GM23248 (cell line): ENCODE data around the gene CEMIP2.

Source experiments
- EZH2 ChIP-seq: fragments of 200-600 bp; sonication (generic); IDR thresholded peaks from 2 replicates; pipeline ENCODE4 v1.6.1; 2018; ENCODE audit warnings: antibody characterized with exemption, mild to moderate bottlenecking; ENCODE audit not compliant: insufficient read depth, poor library complexity, severe bottlenecking
- EZH2phosphoT487 ChIP-seq: fragments of 200-600 bp; sonication (generic); IDR thresholded peaks from 2 replicates; pipeline ENCODE4 v1.6.1; 2018; ENCODE audit warnings: antibody characterized with exemption, moderate library complexity, mild to moderate bottlenecking, low read depth; ENCODE audit not compliant: insufficient read depth

DNA sequence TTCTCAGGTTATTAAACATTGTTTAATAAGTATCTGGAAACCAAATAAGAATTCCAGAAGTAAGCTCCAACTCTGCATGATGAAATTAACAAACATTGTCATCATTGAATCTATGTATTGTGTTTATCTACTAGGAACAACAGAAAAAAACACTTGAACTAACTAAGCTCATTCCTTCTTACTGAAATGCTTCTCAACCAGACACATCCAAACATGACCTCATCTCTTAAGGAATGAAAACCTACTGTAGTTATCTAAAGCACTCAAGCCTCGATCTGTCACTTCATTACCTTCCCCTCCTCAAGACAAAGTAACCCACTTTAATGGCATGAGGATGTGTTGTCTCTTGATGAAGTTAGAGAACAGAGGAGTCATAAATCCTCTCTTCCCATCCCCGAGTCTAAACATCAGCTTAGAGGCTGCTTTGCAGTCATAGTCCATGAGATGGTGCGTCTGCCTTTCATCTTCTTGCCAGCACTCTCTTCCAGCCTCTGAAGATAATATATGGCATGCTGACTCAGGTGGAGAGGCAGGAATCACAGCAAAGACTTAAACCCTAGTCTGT is 86.5 kb downstream of the CEMIP2 start:
- TF ChIP-seq EZH2 (no peak), EZH2phosphoT487 (no peak)
